ENCODE measurements around the gene GPATCH4. TPM values are rescaled to one million over a fixed set of nuclear protein-coding genes. Genes with fewer than 3 reads are reported as not detected.
A peak's percentile ranks its signal among the peaks of the same experiment; 100 is the strongest.

GPATCH4 gene
- total RNA-seq, 1 experiment from 2014 or later = 26.2 TPM

- Histone ChIP-seq H3K4me3 (ENCODE audit: low read length) (peak overlapping the region; percentile 48), H3K4me1 (ENCODE audit: low read length) (peaks cover 33% of the 10 kb centered on the region), H3K4me2 (ENCODE audit: low read depth, low read length, poor library complexity, severe bottlenecking) (peak overlapping the region; percentile 48), H2AFZ (ENCODE audit: low read length) (peak overlapping the region; percentile 62; the same call in 1 of the 2 replicates), H3K27me3 (ENCODE audit: low read length) (no peaks in the 10 kb centered on the region), H3K27ac (ENCODE audit: low read length) (peak overlapping the region; percentile 40), H3K9ac (ENCODE audit: low read length) (peak overlapping the region; percentile 59), H3K36me3 (ENCODE audit: insufficient read depth, low read length) (no peaks in the 10 kb centered on the region), H3K79me2 (ENCODE audit: low read length) (no peaks in the 10 kb centered on the region), H3K9me2 (replicated peaks; ENCODE audit: insufficient read depth, low read length) (no peaks in the 10 kb centered on the region), H4K20me1 (ENCODE audit: insufficient read depth, low read depth, low read length) (no peaks in the 10 kb centered on the region), H3K9me3 (ENCODE audit: low read length) (no peaks in the 10 kb centered on the region)
- DNase-seq = peak; percentile 72
Measured at GRCh38 chr1:156582388-156583017, 18.8 kb downstream of the GPATCH4 start.

GRCh38 chr1:156581661-156582387 is 19.5 kb downstream of the GPATCH4 start:
- Histone ChIP-seq H3K4me3 (ENCODE audit: low read length) (peak overlapping the region; percentile 48), H3K36me3 (ENCODE audit: insufficient read depth, low read length) (no peaks in the 10 kb centered on the region), H3K9me2 (replicated peaks; ENCODE audit: insufficient read depth, low read length) (no peaks in the 10 kb centered on the region), H3K27me3 (ENCODE audit: low read length) (no peaks in the 10 kb centered on the region), H3K4me2 (ENCODE audit: low read depth, low read length, poor library complexity, severe bottlenecking) (peak overlapping the region; percentile 48), H4K20me1 (ENCODE audit: insufficient read depth, low read depth, low read length) (no peaks in the 10 kb centered on the region), H2AFZ (ENCODE audit: low read length) (peak overlapping the region; percentile 62; the same call in 1 of the 2 replicates), H3K27ac (ENCODE audit: low read length) (peak overlapping the region; percentile 23; the same call in 1 of the 2 replicates), H3K4me1 (ENCODE audit: low read length) (peaks cover 33% of the 10 kb centered on the region), H3K9ac (ENCODE audit: low read length) (peak overlapping the region; percentile 59), H3K9me3 (ENCODE audit: low read length) (no peaks in the 10 kb centered on the region), H3K79me2 (ENCODE audit: low read length) (no peaks in the 10 kb centered on the region)
- peak; percentile 57 for DNase-seq

- no peak within 1 kb of the TSS for H3K4me3 ChIP-seq (ENCODE audit: low read length)
- no peak within 1 kb of the TSS for H3K9ac ChIP-seq (ENCODE audit: low read length)
- H3K27ac ChIP-seq (ENCODE audit: low read length) = no peak within 1 kb of the TSS
- H3K4me1 ChIP-seq (ENCODE audit: low read length) = peaks cover 30% of the 10 kb centered on the region
- H3K9me2 ChIP-seq (replicated peaks; ENCODE audit: insufficient read depth, low read length) = no peaks in the 10 kb centered on the region
- no peak within 1 kb of the TSS for H2AFZ ChIP-seq (ENCODE audit: low read length)
- H3K4me2 ChIP-seq (ENCODE audit: low read depth, low read length, poor library complexity, severe bottlenecking) = no peak within 1 kb of the TSS
- H4K20me1 ChIP-seq (ENCODE audit: insufficient read depth, low read depth, low read length) = no peaks in the 10 kb centered on the region
- H3K27me3 ChIP-seq (ENCODE audit: low read length) = no peaks in the 10 kb centered on the region
- H3K36me3 ChIP-seq (ENCODE audit: insufficient read depth, low read length) = no peaks in the 10 kb centered on the region
- no peak for DNase-seq
- no peaks in the 10 kb centered on the region for H3K79me2 ChIP-seq (ENCODE audit: low read length)
- H3K9me3 ChIP-seq (ENCODE audit: low read length) = no peaks in the 10 kb centered on the region
Measured at GRCh38 chr1:156579472-156579871, 21.8 kb downstream of the GPATCH4 start, which contains the start of gene TTC24. TSS of gene TTC24 (plus strand) at chr1:156579723. CDS start at chr1:156581365, 1,642 bp downstream.

GRCh38 chr1:156578055-156578454 is 23.2 kb downstream of the GPATCH4 start:
- Histone ChIP-seq H3K9me2 (replicated peaks; ENCODE audit: insufficient read depth, low read length) (no peaks in the 10 kb centered on the region), H3K36me3 (ENCODE audit: insufficient read depth, low read length) (no peaks in the 10 kb centered on the region), H3K4me1 (ENCODE audit: low read length) (peaks cover 16% of the 10 kb centered on the region), H3K9me3 (ENCODE audit: low read length) (no peaks in the 10 kb centered on the region), H2AFZ (ENCODE audit: low read length) (no peak overlapping the region), H4K20me1 (ENCODE audit: insufficient read depth, low read depth, low read length) (no peaks in the 10 kb centered on the region), H3K9ac (ENCODE audit: low read length) (no peak overlapping the region), H3K4me2 (ENCODE audit: low read depth, low read length, poor library complexity, severe bottlenecking) (no peak overlapping the region), H3K79me2 (ENCODE audit: low read length) (no peaks in the 10 kb centered on the region), H3K27ac (ENCODE audit: low read length) (no peak overlapping the region), H3K4me3 (ENCODE audit: low read length) (no peak overlapping the region), H3K27me3 (ENCODE audit: low read length) (no peaks in the 10 kb centered on the region)
- no peak for DNase-seq

DNA sequence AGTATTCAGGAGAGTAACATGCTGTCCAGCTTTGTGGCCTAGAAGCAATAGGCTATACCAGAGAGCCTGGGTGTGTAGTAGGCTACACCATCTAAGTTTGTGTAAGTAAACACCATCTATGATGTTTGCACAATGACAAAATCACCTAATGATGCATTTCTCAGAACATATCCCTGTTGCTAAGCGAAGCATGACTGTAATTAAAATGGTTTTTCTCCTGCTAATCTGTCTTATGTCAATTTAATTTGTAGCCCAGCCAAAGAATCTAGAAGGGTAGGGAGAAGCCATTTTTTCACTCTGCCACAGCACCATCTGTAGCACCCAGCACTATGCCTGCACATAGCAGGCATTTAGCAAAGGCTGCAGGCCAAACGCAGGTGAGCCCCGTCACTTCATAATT is 23.7 kb downstream of the GPATCH4 start:
- Histone ChIP-seq H2AFZ (ENCODE audit: low read length) (no peak overlapping the region), H3K27ac (ENCODE audit: low read length) (no peak overlapping the region), H4K20me1 (ENCODE audit: insufficient read depth, low read depth, low read length) (no peaks in the 10 kb centered on the region), H3K9ac (ENCODE audit: low read length) (no peak overlapping the region), H3K27me3 (ENCODE audit: low read length) (no peaks in the 10 kb centered on the region), H3K36me3 (ENCODE audit: insufficient read depth, low read length) (no peaks in the 10 kb centered on the region), H3K4me1 (ENCODE audit: low read length) (peaks cover 11% of the 10 kb centered on the region), H3K9me3 (ENCODE audit: low read length) (no peaks in the 10 kb centered on the region), H3K4me2 (ENCODE audit: low read depth, low read length, poor library complexity, severe bottlenecking) (no peak overlapping the region), H3K79me2 (ENCODE audit: low read length) (no peaks in the 10 kb centered on the region), H3K9me2 (replicated peaks; ENCODE audit: insufficient read depth, low read length) (no peaks in the 10 kb centered on the region), H3K4me3 (ENCODE audit: low read length) (no peak overlapping the region)
- no peak for DNase-seq

GRCh38 chr1:156574039-156574633 is 27.1 kb downstream of the GPATCH4 start:
- Histone ChIP-seq H4K20me1 (ENCODE audit: insufficient read depth, low read depth, low read length) (no peaks in the 10 kb centered on the region), H3K4me3 (ENCODE audit: low read length) (no peak overlapping the region), H3K4me1 (ENCODE audit: low read length) (peaks cover 6% of the 10 kb centered on the region), H3K27me3 (ENCODE audit: low read length) (no peaks in the 10 kb centered on the region), H3K27ac (ENCODE audit: low read length) (no peak overlapping the region), H2AFZ (ENCODE audit: low read length) (no peak overlapping the region), H3K9me3 (ENCODE audit: low read length) (no peaks in the 10 kb centered on the region), H3K9ac (ENCODE audit: low read length) (no peak overlapping the region), H3K36me3 (ENCODE audit: insufficient read depth, low read length) (no peaks in the 10 kb centered on the region), H3K4me2 (ENCODE audit: low read depth, low read length, poor library complexity, severe bottlenecking) (no peak overlapping the region), H3K79me2 (ENCODE audit: low read length) (no peaks in the 10 kb centered on the region), H3K9me2 (replicated peaks; ENCODE audit: insufficient read depth, low read length) (no peaks in the 10 kb centered on the region)
- DNase-seq = no peak

- Histone ChIP-seq H4K20me1 (ENCODE audit: insufficient read depth, low read depth, low read length) (no peaks in the 10 kb centered on the region), H3K4me2 (ENCODE audit: low read depth, low read length, poor library complexity, severe bottlenecking) (peak overlapping the region; percentile 46), H3K9ac (ENCODE audit: low read length) (0 out of 2 replicates have a peak overlapping the region, but pooled peaks have one; percentile 8), H3K4me3 (ENCODE audit: low read length) (peak overlapping the region; percentile 37; the same call in 1 of the 2 replicates), H3K9me2 (replicated peaks; ENCODE audit: insufficient read depth, low read length) (no peaks in the 10 kb centered on the region), H3K4me1 (ENCODE audit: low read length) (peaks cover 6% of the 10 kb centered on the region), H3K79me2 (ENCODE audit: low read length) (no peaks in the 10 kb centered on the region), H2AFZ (ENCODE audit: low read length) (no peak overlapping the region), H3K9me3 (ENCODE audit: low read length) (no peaks in the 10 kb centered on the region), H3K36me3 (ENCODE audit: insufficient read depth, low read length) (no peaks in the 10 kb centered on the region), H3K27me3 (ENCODE audit: low read length) (no peaks in the 10 kb centered on the region), H3K27ac (ENCODE audit: low read length) (no peak overlapping the region)
- DNase-seq = no peak
Measured at GRCh38 chr1:156572663-156573018, 28.6 kb downstream of the GPATCH4 start.

All from Karpas-422 (cell line).